ENCODE results near the gene CYBRD1.

CYBRD1 gene

DNA sequence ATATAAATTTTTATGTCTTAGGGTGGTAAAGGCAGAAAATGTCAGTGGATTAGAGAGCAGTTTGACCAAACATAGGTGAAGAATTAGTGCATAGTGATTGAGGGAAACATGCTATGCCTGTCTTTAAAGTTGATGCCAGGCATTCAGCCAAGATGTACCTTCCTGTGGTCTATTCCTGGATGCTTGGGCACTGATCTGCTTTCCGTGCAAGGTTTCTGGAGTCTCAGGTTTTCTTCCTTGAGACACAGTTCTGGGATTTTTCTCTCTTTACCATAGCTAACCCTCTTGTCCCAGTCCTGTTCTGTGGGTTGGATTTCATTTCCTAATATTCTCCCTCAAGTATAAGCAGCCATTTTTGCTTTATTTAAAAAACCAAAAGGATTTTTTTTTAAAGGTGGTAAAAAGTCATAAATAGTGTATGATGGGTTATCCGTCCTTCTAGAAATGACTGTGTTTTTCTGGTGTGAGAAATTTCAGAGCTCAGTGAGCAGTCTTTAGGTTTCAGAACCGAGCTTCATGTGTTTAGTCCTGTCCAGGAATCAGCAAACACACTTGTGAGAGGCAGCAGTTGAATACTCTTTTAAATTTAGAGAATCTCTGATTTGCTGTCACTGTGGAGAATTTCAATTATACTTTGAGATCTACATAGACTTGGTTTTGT is 43.0 kb upstream of the CYBRD1 start:
- ATAC-seq = peak; percentile 34; the same call in 1 of the 3 replicates
- TF ChIP-seq ZNF8 (CRISPR knock-in tag; IDR thresholded peaks at IDR 0.05) (no peak), ZC3H10 (CRISPR knock-in tag; IDR thresholded peaks at IDR 0.05) (no peak), CSDC2 (CRISPR knock-in tag; IDR thresholded peaks at IDR 0.05) (no peak), GLIS3 (CRISPR knock-in tag; IDR thresholded peaks at IDR 0.05) (no peak), ARNTL (CRISPR knock-in tag; IDR thresholded peaks at IDR 0.05; ENCODE audit: borderline replicate concordance, low read depth) (no peak), ZFP3 (CRISPR knock-in tag; IDR thresholded peaks at IDR 0.05) (no peak), OSR1 (CRISPR knock-in tag; IDR thresholded peaks at IDR 0.05) (no peak), ZFP30 (CRISPR knock-in tag; IDR thresholded peaks at IDR 0.05) (no peak), ISL1 (CRISPR knock-in tag; IDR thresholded peaks at IDR 0.05) (no peak), RARB (CRISPR knock-in tag; IDR thresholded peaks at IDR 0.05) (no peak), ZNF565 (CRISPR knock-in tag; conservative IDR thresholded peaks at IDR 0.05; ENCODE audit: low read depth) (no peak)
- TF ChIP-seq, protein P1, sequence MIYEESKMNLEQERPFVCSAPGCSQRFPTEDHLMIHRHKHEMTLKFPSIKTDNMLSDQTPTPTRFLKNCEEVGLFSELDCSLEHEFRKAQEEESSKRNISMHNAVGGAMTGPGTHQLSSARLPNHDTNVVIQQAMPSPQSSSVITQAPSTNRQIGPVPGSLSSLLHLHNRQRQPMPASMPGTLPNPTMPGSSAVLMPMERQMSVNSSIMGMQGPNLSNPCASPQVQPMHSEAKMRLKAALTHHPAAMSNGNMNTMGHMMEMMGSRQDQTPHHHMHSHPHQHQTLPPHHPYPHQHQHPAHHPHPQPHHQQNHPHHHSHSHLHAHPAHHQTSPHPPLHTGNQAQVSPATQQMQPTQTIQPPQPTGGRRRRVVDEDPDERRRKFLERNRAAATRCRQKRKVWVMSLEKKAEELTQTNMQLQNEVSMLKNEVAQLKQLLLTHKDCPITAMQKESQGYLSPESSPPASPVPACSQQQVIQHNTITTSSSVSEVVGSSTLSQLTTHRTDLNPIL (CRISPR knock-in tag; IDR thresholded peaks at IDR 0.05; ENCODE audit: low read depth) = no peak
- TF ChIP-seq, protein P2, sequence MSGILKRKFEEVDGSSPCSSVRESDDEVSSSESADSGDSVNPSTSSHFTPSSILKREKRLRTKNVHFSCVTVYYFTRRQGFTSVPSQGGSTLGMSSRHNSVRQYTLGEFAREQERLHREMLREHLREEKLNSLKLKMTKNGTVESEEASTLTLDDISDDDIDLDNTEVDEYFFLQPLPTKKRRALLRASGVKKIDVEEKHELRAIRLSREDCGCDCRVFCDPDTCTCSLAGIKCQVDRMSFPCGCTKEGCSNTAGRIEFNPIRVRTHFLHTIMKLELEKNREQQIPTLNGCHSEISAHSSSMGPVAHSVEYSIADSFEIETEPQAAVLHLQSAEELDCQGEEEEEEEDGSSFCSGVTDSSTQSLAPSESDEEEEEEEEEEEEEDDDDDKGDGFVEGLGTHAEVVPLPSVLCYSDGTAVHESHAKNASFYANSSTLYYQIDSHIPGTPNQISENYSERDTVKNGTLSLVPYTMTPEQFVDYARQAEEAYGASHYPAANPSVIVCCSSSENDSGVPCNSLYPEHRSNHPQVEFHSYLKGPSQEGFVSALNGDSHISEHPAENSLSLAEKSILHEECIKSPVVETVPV (CRISPR knock-in tag; IDR thresholded peaks at IDR 0.05) = no peak
- TF ChIP-seq, protein P3, sequence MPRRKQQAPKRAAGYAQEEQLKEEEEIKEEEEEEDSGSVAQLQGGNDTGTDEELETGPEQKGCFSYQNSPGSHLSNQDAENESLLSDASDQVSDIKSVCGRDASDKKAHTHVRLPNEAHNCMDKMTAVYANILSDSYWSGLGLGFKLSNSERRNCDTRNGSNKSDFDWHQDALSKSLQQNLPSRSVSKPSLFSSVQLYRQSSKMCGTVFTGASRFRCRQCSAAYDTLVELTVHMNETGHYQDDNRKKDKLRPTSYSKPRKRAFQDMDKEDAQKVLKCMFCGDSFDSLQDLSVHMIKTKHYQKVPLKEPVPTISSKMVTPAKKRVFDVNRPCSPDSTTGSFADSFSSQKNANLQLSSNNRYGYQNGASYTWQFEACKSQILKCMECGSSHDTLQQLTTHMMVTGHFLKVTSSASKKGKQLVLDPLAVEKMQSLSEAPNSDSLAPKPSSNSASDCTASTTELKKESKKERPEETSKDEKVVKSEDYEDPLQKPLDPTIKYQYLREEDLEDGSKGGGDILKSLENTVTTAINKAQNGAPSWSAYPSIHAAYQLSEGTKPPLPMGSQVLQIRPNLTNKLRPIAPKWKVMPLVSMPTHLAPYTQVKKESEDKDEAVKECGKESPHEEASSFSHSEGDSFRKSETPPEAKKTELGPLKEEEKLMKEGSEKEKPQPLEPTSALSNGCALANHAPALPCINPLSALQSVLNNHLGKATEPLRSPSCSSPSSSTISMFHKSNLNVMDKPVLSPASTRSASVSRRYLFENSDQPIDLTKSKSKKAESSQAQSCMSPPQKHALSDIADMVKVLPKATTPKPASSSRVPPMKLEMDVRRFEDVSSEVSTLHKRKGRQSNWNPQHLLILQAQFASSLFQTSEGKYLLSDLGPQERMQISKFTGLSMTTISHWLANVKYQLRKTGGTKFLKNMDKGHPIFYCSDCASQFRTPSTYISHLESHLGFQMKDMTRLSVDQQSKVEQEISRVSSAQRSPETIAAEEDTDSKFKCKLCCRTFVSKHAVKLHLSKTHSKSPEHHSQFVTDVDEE (CRISPR knock-in tag; IDR thresholded peaks at IDR 0.05) = no peak

DNA sequence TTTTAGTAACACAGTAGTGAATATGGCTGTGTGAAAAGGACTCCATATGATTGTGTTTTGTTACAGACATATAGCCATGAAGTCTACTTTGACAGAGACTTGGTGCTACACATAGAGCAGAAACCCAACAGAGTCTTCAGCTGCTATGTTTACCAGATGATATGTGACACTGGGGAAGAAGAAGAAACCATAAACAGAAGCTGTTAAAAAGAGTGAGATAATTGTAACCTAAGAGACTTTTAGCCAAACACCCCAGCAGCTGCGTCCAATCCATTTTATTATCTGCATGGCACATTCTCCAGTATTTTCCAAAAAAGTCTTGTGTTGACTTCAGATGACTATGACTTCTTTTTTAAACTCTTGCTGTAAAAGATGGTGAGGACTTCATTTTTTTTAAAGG is 41.4 kb upstream of the CYBRD1 start:
- ATAC-seq = no peak
- no peak for TF ChIP-seq PPARA (CRISPR knock-in tag; IDR thresholded peaks at IDR 0.05; ENCODE audit: borderline replicate concordance)
- no peak for TF ChIP-seq BACH2 (CRISPR knock-in tag; IDR thresholded peaks at IDR 0.05; ENCODE audit: borderline replicate concordance)
- no peak for TF ChIP-seq OSR1 (CRISPR knock-in tag; IDR thresholded peaks at IDR 0.05)
- TF ChIP-seq, protein P4, sequence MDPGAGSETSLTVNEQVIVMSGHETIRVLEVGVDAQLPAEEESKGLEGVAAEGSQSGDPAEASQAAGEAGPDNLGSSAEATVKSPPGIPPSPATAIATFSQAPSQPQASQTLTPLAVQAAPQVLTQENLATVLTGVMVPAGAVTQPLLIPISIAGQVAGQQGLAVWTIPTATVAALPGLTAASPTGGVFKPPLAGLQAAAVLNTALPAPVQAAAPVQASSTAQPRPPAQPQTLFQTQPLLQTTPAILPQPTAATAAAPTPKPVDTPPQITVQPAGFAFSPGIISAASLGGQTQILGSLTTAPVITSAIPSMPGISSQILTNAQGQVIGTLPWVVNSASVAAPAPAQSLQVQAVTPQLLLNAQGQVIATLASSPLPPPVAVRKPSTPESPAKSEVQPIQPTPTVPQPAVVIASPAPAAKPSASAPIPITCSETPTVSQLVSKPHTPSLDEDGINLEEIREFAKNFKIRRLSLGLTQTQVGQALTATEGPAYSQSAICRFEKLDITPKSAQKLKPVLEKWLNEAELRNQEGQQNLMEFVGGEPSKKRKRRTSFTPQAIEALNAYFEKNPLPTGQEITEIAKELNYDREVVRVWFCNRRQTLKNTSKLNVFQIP (CRISPR knock-in tag; IDR thresholded peaks at IDR 0.05; ENCODE audit: borderline replicate concordance, low read depth) = no peak
- TF ChIP-seq ZNF70 (CRISPR knock-in tag; IDR thresholded peaks at IDR 0.05) = no peak
- no peak for TF ChIP-seq TOX (CRISPR knock-in tag; IDR thresholded peaks at IDR 0.05; ENCODE audit: borderline replicate concordance)
- TF ChIP-seq ARNTL (CRISPR knock-in tag; IDR thresholded peaks at IDR 0.05; ENCODE audit: borderline replicate concordance, low read depth) = no peak

DNA sequence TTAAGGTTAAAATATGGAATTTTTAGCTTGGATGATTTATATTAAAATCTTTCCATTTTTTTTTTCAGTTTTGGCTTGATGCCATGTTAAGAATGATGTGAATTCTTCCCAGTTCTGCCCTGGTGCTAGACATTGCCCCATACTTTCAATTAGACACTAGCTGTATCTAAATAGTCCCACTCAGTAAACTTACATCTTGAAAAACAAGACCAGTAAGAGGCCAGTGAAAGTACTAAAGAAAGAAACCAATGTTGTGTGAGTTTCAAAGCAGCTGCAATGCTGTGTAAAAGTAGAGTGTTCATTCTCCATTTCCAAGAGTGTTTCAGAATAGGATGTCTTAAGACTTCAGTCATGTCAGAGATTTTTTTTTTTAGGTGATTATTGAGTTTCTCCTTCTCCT is 40.0 kb upstream of the CYBRD1 start:
- TF ChIP-seq ISL1 (CRISPR knock-in tag; IDR thresholded peaks at IDR 0.05) (no peak), BACH2 (CRISPR knock-in tag; IDR thresholded peaks at IDR 0.05; ENCODE audit: borderline replicate concordance) (no peak), OSR1 (CRISPR knock-in tag; IDR thresholded peaks at IDR 0.05) (no peak), ESRRG (CRISPR knock-in tag; IDR thresholded peaks at IDR 0.05) (no peak), PPARA (CRISPR knock-in tag; IDR thresholded peaks at IDR 0.05; ENCODE audit: borderline replicate concordance) (no peak), ZFP30 (CRISPR knock-in tag; IDR thresholded peaks at IDR 0.05) (no peak), ZC3H10 (CRISPR knock-in tag; IDR thresholded peaks at IDR 0.05) (no peak)
- TF ChIP-seq, protein P3 (CRISPR knock-in tag; IDR thresholded peaks at IDR 0.05) = no peak
- TF ChIP-seq, protein P1 (CRISPR knock-in tag; IDR thresholded peaks at IDR 0.05; ENCODE audit: low read depth) = no peak
- peak; percentile 25; the same call in 2 of the 3 replicates for ATAC-seq

All from SK-N-SH treated with all-trans-retinoic acid at 6 μM for 48 hours (cell line).